HEK293T (cell line): ENCODE measurements around the gene MTA3.

Source experiments
- ARNT ChIP-seq: fragments of 450-650 bp; IDR thresholded peaks from 2 replicates; pipeline ENCODE4 v1.6.1; 2017; ENCODE audit warnings: mild to moderate bottlenecking
- ELF4 ChIP-seq: fragments of 450-650 bp; IDR thresholded peaks from 2 replicates; pipeline ENCODE4 v1.6.1; 2017; ENCODE audit warnings: antibody characterized with exemption
- FOXA1 ChIP-seq: fragments of 450-650 bp; IDR thresholded peaks from 2 replicates; pipeline ENCODE4 v1.6.1; 2016; ENCODE audit warnings: mild to moderate bottlenecking
- FOXK2 ChIP-seq: fragments of 450-650 bp; IDR thresholded peaks from 2 replicates; pipeline ENCODE4 v1.6.1; 2016; ENCODE audit warnings: mild to moderate bottlenecking
- FOXM1 ChIP-seq: fragments of 450-650 bp; IDR thresholded peaks from 2 replicates; pipeline ENCODE4 v1.6.1; 2017; ENCODE audit warnings: mild to moderate bottlenecking, borderline replicate concordance
- HDGF ChIP-seq: fragments of 450-650 bp; IDR thresholded peaks from 2 replicates; pipeline ENCODE4 v1.6.1; 2017; ENCODE audit warnings: antibody characterized with exemption, borderline replicate concordance
- LEF1 ChIP-seq: fragments of 450-650 bp; IDR thresholded peaks from 2 replicates; pipeline ENCODE4 v1.6.1; 2017; ENCODE audit warnings: mild to moderate bottlenecking, borderline replicate concordance
- NFRKB ChIP-seq: fragments of 450-650 bp; IDR thresholded peaks from 2 replicates; pipeline ENCODE4 v1.6.1; 2016; ENCODE audit warnings: mild to moderate bottlenecking, moderate library complexity
- PKNOX1 ChIP-seq: fragments of 450-650 bp; IDR thresholded peaks from 2 replicates; pipeline ENCODE4 v1.6.1; 2016
- SP1 ChIP-seq: fragments of 450-650 bp; IDR thresholded peaks from 2 replicates; pipeline ENCODE4 v1.6.1; 2017
- TARDBP ChIP-seq: fragments of 450-650 bp; IDR thresholded peaks from 2 replicates; pipeline ENCODE4 v1.6.1; 2016
- ZNF384 ChIP-seq: fragments of 450-650 bp; IDR thresholded peaks from 2 replicates; pipeline ENCODE4 v1.6.1; 2016

GRCh38 chr2:42522035-42522434 is 46.4 kb upstream of the MTA3 start:
- TF ChIP-seq HDGF (no peak), SP1 (no peak), ZNF384 (no peak), NFRKB (no peak), TARDBP (no peak), FOXA1 (no peak), ELF4 (no peak), FOXM1 (no peak), FOXK2 (no peak), PKNOX1 (no peak), LEF1 (no peak), ARNT (no peak)
